Skeletal muscle cell (primary cell): ENCODE measurements around the gene OVOL1.

Experiments
- DNase-seq: peaks from one replicate; pipeline ENCODE4 v3.0.0-alpha.2; 2010; ENCODE audit warnings: low read depth
- H3K4me3 ChIP-seq: 2 replicates; pipeline ENCODE4 v1.5.1; 2011; ENCODE audit warnings: low read depth, mild to moderate bottlenecking, control low read depth, low read length, moderate library complexity

OVOL1 gene

DNA sequence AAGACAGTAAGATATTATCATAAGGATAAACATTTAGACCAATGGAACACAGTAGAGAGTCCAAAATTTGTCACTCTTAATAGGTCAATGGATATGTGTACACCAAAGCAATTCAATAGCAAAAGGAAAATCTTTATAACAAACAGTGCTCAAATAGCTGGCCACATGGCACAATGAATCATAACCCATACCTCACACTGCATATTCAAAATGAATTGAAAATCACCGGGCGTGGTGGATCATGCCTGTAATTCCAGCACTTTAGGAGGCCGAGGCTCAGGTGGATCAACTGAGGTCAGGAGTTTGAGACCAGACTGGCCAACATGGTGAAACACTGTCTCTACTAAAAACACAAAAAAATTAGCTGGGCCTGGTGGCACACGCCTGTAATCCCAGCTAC, 55.3 kb downstream of the OVOL1 start:
- no peak overlapping the region for H3K4me3 ChIP-seq
- DNase-seq = no peak

DNA sequence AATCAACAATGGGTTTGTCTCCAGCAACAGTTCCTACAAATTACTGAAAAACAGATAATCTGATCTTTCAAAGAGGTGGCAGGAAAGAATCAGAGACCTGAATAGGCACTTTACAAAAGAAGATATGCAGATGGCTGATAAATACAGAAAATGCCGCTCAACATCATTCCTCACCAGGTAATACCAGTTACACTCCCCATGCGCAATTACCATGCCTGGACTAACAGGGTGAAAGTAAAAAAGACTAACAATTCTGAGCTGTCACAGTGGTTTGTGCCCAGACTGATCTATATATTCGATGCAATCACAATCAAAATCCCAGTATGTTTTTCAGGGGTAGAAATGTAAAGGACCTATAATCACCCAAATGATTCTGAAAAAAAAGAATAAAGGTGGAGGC, 56.9 kb downstream of the OVOL1 start:
- no peak for DNase-seq
- no peak overlapping the region for H3K4me3 ChIP-seq

GRCh38 chr11:65844231-65844872, 57.5 kb downstream of the OVOL1 start:
- DNase-seq = no peak
- no peak overlapping the region for H3K4me3 ChIP-seq
